GM23338 (cell line): ENCODE data around the gene MYOD1.

ENCODE experiments used
- CREB1 ChIP-seq: fragments of 250-450 bp; sonication (Bioruptor Pico); IDR thresholded peaks from 2 replicates; pipeline ENCODE4 v1.5.0; 2020; ENCODE audit warnings: low read depth, mild to moderate bottlenecking, moderate library complexity
- CTCF ChIP-seq, 2 experiments: fragments of 200-600 bp in 1 of 2; sonication (generic) in 1 of 2; conservative IDR thresholded peaks; 2 replicates each; pipeline versions ENCODE4 v1.5.1 to v1.6.1; 2016 to 2017; ENCODE audit warnings: antibody characterized with exemption in 2 of 2, low read depth in 2 of 2, mild to moderate bottlenecking in 2 of 2, moderate library complexity in 1 of 2

GRCh38 chr11:17750013-17750800, 30.8 kb downstream of the MYOD1 start:
- TF ChIP-seq CTCF (conservative IDR thresholded peaks at IDR 0.05; ENCODE audit: low read depth in 2 of 2) (no peak), CREB1 (CRISPR knock-in tag) (no peak)
